ENCODE data around the gene CCDC63.
"Not testable (repeated sequence)": the region's sequence is repeated elsewhere in the genome, so short reads cannot be mapped to it uniquely, and the experiment has no call there.

CCDC63 gene

GRCh38 chr12:110927546-110927945 is 80.8 kb downstream of the CCDC63 start:
- DNase-seq = no peak

- no peak for DNase-seq
Observed at GRCh38 chr12:110928700-110929099, 81.9 kb downstream of the CCDC63 start.

- DNase-seq = no peak
Observed at GRCh38 chr12:110929818-110930217, 83.0 kb downstream of the CCDC63 start.

- DNase-seq = no peak
Observed at GRCh38 chr12:110930348-110931314, 83.8 kb downstream of the CCDC63 start.

GRCh38 chr12:110931315-110931728 is 84.5 kb downstream of the CCDC63 start:
- DNase-seq = no peak

- DNase-seq = no peak
Observed at GRCh38 chr12:110932046-110932445, 85.3 kb downstream of the CCDC63 start.

- no peak for DNase-seq
Observed at GRCh38 chr12:110933326-110933974, 86.7 kb downstream of the CCDC63 start.

- no peak for DNase-seq
Observed at GRCh38 chr12:110934093-110934852, 87.5 kb downstream of the CCDC63 start.

GRCh38 chr12:110935588-110935987 is 88.8 kb downstream of the CCDC63 start:
- DNase-seq = no peak

GRCh38 chr12:110936367-110937103 is 89.7 kb downstream of the CCDC63 start:
- no peak for DNase-seq

GRCh38 chr12:110937104-110937641 is 90.4 kb downstream of the CCDC63 start:
- DNase-seq = peak; percentile 46 to 53

- no peak for DNase-seq
Observed at GRCh38 chr12:110940296-110940695, 93.5 kb downstream of the CCDC63 start.

GRCh38 chr12:110940933-110941332 is 94.1 kb downstream of the CCDC63 start:
- DNase-seq = no peak

- no peak for DNase-seq
Observed at GRCh38 chr12:110941391-110941790, 94.6 kb downstream of the CCDC63 start.

- DNase-seq = no peak
Observed at GRCh38 chr12:110943373-110943772, 96.6 kb downstream of the CCDC63 start.

GRCh38 chr12:110948041-110948440 is 101.3 kb downstream of the CCDC63 start:
- DNase-seq = no peak

- not testable (repeated sequence) for DNase-seq
Observed at GRCh38 chr12:110950466-110950865, 103.7 kb downstream of the CCDC63 start.

- DNase-seq = not testable (repeated sequence)
Observed at GRCh38 chr12:110950867-110951266, 104.1 kb downstream of the CCDC63 start.

All from activated CD4-positive, alpha-beta T cell treated with anti-CD3 and anti-CD28 coated beads for 4 hours (primary cell).